NCI-H1092 (cell line): ENCODE measurements around the gene PLS1.

Experiments used
- DNase-seq: peaks from one replicate; lab custom pipeline; 2025; lab: John Stamatoyannopoulos, UW

The PLS1 gene

GRCh38 chr3:142638291-142638690 lies 42.1 kb downstream of the PLS1 start:
- DNase-seq: no peak

- DNase-seq: no peak
Measured at GRCh38 chr3:142641504-142641903, 45.3 kb downstream of the PLS1 start.

- no peak for DNase-seq
Measured at GRCh38 chr3:142642956-142643355, 46.8 kb downstream of the PLS1 start.

GRCh38 chr3:142644502-142644901 lies 48.3 kb downstream of the PLS1 start:
- no peak for DNase-seq

GRCh38 chr3:142645236-142645793 lies 49.1 kb downstream of the PLS1 start:
- DNase-seq: no peak

GRCh38 chr3:142646020-142646785 lies 50.0 kb downstream of the PLS1 start:
- no peak for DNase-seq

GRCh38 chr3:142647856-142648255 lies 51.7 kb downstream of the PLS1 start:
- DNase-seq: no peak

GRCh38 chr3:142648950-142649349 lies 52.8 kb downstream of the PLS1 start:
- DNase-seq: no peak

GRCh38 chr3:142650001-142650693 lies 54.0 kb downstream of the PLS1 start:
- DNase-seq: peak; percentile 78

- no peak for DNase-seq
Measured at GRCh38 chr3:142651711-142652110, 55.5 kb downstream of the PLS1 start.

GRCh38 chr3:142652826-142653292 lies 56.7 kb downstream of the PLS1 start:
- no peak for DNase-seq

- no peak for DNase-seq
Measured at GRCh38 chr3:142656575-142656974, 60.4 kb downstream of the PLS1 start.

GRCh38 chr3:142657033-142657432 lies 60.8 kb downstream of the PLS1 start:
- DNase-seq: no peak

GRCh38 chr3:142660383-142660782 lies 64.2 kb downstream of the PLS1 start:
- no peak for DNase-seq

- no peak for DNase-seq
Measured at GRCh38 chr3:142660893-142661292, 64.7 kb downstream of the PLS1 start.

GRCh38 chr3:142663865-142664264 lies 67.7 kb downstream of the PLS1 start:
- no peak for DNase-seq

- DNase-seq: no peak
Measured at GRCh38 chr3:142664311-142664710, 68.1 kb downstream of the PLS1 start.

- DNase-seq: no peak
Measured at GRCh38 chr3:142664819-142665218, 68.6 kb downstream of the PLS1 start.

- DNase-seq: no peak
Measured at GRCh38 chr3:142670120-142670519, 73.9 kb downstream of the PLS1 start.

- no peak for DNase-seq
Measured at GRCh38 chr3:142676151-142676550, 80.0 kb downstream of the PLS1 start.

- no peak for DNase-seq
Measured at GRCh38 chr3:142680710-142681109, 84.5 kb downstream of the PLS1 start.

GRCh38 chr3:142690613-142691012 lies 94.4 kb downstream of the PLS1 start:
- DNase-seq: no peak

GRCh38 chr3:142691527-142691926 lies 95.3 kb downstream of the PLS1 start:
- DNase-seq: no peak
